Neural cell (in vitro differentiated cells): ENCODE results near the gene PSORS1C2.

Source experiments
- CTCF ChIP-seq: fragments of 450-650 bp; IDR thresholded peaks from 2 replicates; pipeline ENCODE4 v1.5.1; 2014; ENCODE audit warnings: antibody characterized with exemption, mild to moderate bottlenecking, moderate library complexity; ENCODE audit not compliant: poor library complexity, severe bottlenecking
- EP300 ChIP-seq: fragments of 450-650 bp; conservative IDR thresholded peaks from 2 replicates; pipeline ENCODE4 v1.6.1; 2014; ENCODE audit warnings: antibody characterized with exemption, mild to moderate bottlenecking, moderate library complexity; ENCODE audit not compliant: poor library complexity, severe bottlenecking
- EZH2 ChIP-seq: fragments of 200-600, 300-800 bp; shearing (Covaris generic), sonication (generic); IDR thresholded peaks from 2 replicates; pipeline ENCODE4 v1.6.1; 2014; ENCODE audit warnings: antibody characterized with exemption, low read length, borderline replicate concordance, mild to moderate bottlenecking; ENCODE audit not compliant: insufficient read depth, poor library complexity, severe bottlenecking
- POLR2AphosphoS5 ChIP-seq: IDR thresholded peaks from 2 replicates; pipeline ENCODE4 v1.6.1; 2012
- RAD21 ChIP-seq: fragments of 450-650 bp; conservative IDR thresholded peaks from 2 replicates; pipeline ENCODE4 v1.6.1; 2014; ENCODE audit warnings: antibody characterized with exemption, mild to moderate bottlenecking, moderate library complexity
- REST ChIP-seq: IDR thresholded peaks from 2 replicates; pipeline ENCODE4 v1.6.1; 2012; ENCODE audit warnings: borderline replicate concordance
- SMC3 ChIP-seq: fragments of 450-650 bp; conservative IDR thresholded peaks from 2 replicates; pipeline ENCODE4 v1.6.1; 2014; ENCODE audit warnings: antibody characterized with exemption, mild to moderate bottlenecking, moderate library complexity; ENCODE audit not compliant: poor library complexity
- TAF1 ChIP-seq: IDR thresholded peaks from 2 replicates; pipeline ENCODE4 v1.6.1; 2012; ENCODE audit warnings: low read depth

- no peak for TF ChIP-seq CTCF
- no peak for TF ChIP-seq EP300
- TF ChIP-seq EZH2, result no peak
- TF ChIP-seq POLR2AphosphoS5, result no peak
- TF ChIP-seq TAF1, result no peak
- TF ChIP-seq RAD21, result no peak
- no peak for TF ChIP-seq REST
- no peak for TF ChIP-seq SMC3
These were observed 9.7 kb downstream of the PSORS1C2 start for GRCh38 chr6:31129130-31129529.
